AG04449 (cell line): ENCODE data around the gene FAM200C.

Source experiments
- CTCF ChIA-PET: fragments of 350-600 bp; formaldehyde crosslinking; extraction: SDS; loops from one replicate; lab custom pipeline; 2021; ENCODE audit warnings: antibody characterized with exemption; lab: Yijun Ruan, JAX
- POLR2A ChIA-PET: fragments of 400-600, 350-600 bp; formaldehyde crosslinking; extraction: SDS; loops from one replicate; lab custom pipeline; 2020; ENCODE audit warnings: antibody characterized with exemption, inconsistent platforms; lab: Yijun Ruan, JAX
- DNase-seq: peaks from one replicate; pipeline ENCODE4 v3.0.0-alpha.2; 2010; ENCODE audit warnings: low read depth, low spot score
- H3K4me3 ChIP-seq: 2 replicates; pipeline ENCODE4 v1.5.1; 2011; ENCODE audit warnings: low read depth, mild to moderate bottlenecking, control low read depth, low read length
- TF ChIP-seq, protein P1 (sequence below): IDR thresholded peaks from one replicate; pipeline ENCODE4 v1.5.1; 2011; ENCODE audit warnings: mild to moderate bottlenecking, moderate library complexity, low read length, control low read depth, inconsistent platforms; ENCODE audit not compliant: insufficient read depth; ENCODE audit errors: missing control alignments

Gene FAM200C

DNA sequence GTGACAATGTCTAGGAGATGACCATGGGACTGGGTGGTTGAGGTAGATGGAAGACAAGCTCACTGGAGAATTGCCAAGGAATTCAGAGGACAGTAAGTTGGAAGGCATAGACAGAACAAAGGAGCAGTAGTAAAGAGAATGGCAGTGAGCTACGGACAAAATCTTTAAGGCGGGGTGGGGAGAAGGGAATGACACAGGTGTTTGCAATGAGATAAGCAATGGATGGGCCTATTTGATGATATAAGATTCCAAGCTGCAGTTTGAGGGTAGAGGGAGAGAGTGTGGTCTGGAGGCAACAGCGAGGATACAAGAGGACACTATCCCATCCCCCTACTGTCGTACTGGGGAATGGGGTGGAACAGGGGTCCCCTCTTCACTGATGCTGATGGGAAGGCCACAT lies 36.2 kb upstream of the FAM200C start:
- POLR2A ChIA-PET: no interaction called here
- DNase-seq: no peak

DNA sequence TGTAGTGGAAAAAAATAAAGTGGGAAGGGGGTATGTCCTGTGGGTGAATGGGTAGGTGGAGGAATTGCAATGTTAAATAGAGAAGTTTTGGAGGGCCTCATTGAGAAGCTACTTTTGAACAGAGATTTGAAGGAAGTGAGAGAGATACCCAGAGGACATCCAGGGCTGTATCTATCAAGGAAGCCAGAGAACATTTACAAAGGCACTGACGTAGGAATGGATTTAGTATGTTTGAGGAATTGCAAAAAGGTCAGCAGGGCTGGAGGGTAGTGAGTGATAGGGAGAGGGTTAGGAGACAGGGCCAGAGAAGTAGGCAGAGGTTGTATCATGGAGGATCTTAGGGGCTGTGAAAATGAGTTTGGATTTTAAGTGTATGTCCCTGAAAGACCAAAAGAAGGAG lies 35.7 kb upstream of the FAM200C start:
- CTCF ChIA-PET: interaction anchor here (0.9 to 1.2 kb wide), 2 partner anchors 11 to 13 kb away, joined by 3 read pairs; no protein-coding TSS in a partner anchor
- H3K4me3 ChIP-seq: no peak overlapping the region
- POLR2A ChIA-PET: no interaction called here
- TF ChIP-seq, protein P1, sequence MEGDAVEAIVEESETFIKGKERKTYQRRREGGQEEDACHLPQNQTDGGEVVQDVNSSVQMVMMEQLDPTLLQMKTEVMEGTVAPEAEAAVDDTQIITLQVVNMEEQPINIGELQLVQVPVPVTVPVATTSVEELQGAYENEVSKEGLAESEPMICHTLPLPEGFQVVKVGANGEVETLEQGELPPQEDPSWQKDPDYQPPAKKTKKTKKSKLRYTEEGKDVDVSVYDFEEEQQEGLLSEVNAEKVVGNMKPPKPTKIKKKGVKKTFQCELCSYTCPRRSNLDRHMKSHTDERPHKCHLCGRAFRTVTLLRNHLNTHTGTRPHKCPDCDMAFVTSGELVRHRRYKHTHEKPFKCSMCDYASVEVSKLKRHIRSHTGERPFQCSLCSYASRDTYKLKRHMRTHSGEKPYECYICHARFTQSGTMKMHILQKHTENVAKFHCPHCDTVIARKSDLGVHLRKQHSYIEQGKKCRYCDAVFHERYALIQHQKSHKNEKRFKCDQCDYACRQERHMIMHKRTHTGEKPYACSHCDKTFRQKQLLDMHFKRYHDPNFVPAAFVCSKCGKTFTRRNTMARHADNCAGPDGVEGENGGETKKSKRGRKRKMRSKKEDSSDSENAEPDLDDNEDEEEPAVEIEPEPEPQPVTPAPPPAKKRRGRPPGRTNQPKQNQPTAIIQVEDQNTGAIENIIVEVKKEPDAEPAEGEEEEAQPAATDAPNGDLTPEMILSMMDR: no peak
- no peak for DNase-seq

More for the DNA sequence above, 36.2 kb upstream of the FAM200C start:
- H3K4me3 ChIP-seq: no peak overlapping the region
- CTCF ChIA-PET: interaction anchor here (0.8 to 1.2 kb wide), 3 partner anchors 11 to 24 kb away, joined by 3 read pairs; no protein-coding TSS in a partner anchor
- TF ChIP-seq, protein P1: no peak

DNA sequence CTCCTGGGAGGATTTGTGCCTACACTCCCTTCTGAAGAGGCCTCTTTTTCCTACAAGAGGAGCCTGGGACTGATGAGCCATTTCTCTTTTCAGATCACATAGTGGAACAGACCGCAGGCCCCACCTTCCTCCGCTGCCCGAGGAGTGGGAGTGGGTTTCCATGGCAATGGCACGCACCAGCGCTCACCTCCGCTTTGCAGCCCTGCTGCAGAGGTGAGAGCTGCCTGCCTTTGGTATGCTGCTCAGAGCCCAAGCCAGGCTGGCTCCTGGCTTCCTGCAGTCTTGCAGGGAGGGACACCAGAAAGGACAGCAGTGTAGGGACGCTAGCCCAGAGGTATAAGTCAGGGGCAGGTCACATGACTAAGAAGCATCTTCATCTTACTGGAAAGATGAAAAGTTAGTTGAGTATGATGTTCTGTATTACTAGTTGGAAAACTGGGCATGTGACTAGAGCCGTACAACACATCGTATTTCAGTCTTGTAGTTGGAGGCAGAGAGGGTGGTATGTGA lies 34.2 kb upstream of the FAM200C start:
- no peak overlapping the region for H3K4me3 ChIP-seq
- TF ChIP-seq, protein P1: no peak
- DNase-seq: no peak
- ChIA-PET CTCF (interaction anchor here (1.2 kb wide), 1 partner anchor 11 kb away, joined by 8 read pairs; the partner anchor contains the start of gene PTTG1), POLR2A (no interaction called here)

DNA sequence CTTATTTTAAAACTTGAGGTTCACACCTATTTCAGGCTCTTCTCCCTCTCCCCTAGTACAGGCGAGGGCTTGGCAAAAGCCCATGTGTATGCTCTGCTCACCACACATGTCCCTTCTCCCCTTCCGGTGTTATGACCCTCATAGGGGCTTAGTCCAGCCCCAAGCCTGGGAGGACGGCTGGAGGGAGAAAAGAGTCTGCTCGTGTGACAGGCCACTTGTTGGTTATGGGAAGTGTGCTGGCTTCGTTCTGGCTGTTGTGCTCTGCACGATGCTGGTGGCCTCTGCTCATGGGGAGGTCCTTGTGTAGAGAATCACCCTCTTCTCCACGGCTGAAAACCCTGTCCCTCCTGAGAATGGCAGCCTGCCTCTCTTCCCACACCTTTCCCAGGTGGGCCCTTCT lies 32.9 kb upstream of the FAM200C start:
- CTCF ChIA-PET: interaction anchor here (1.2 kb wide), 1 partner anchor 10 kb away, joined by 8 read pairs; the partner anchor contains the start of gene PTTG1
- DNase-seq: no peak
- POLR2A ChIA-PET: no interaction called here
- TF ChIP-seq, protein P1: no peak
- no peak overlapping the region for H3K4me3 ChIP-seq

DNA sequence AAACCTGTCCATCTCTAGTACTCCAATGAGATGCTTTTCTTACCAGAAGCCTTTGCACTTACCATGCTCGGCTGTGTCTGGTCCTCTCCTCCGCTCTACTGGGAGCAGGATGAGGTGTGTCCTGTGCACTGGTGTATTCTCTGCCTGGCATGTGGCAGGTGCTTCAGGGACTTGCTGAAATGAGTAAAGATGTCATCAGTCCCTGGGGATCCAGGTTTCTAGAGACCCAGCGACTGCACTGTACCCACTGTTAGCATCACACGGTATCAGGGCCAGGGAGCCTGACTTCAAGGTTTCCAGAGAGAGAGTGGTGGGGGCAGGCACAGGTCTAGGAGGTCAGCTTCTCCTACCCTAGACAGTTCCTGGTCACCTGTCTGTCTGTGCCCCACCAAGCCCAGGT lies 32.3 kb upstream of the FAM200C start:
- TF ChIP-seq, protein P1: no peak
- no peak overlapping the region for H3K4me3 ChIP-seq
- POLR2A ChIA-PET: no interaction called here
- CTCF ChIA-PET: no interaction called here
- no peak for DNase-seq

DNA sequence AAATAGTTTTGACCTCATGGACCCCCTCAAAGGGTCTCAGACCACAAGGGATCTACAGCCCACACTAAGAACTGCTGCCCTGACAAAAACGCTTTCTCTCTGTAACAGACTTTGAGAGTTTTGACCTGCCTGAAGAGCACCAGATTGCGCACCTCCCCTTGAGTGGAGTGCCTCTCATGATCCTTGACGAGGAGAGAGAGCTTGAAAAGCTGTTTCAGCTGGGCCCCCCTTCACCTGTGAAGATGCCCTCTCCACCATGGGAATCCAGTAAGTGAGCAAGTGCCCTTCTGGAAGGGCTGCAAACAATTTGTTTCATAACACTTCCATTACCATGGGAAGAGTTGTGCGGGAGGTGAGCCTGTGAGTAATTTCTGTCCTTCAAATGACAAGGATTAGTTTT lies 27.8 kb upstream of the FAM200C start:
- TF ChIP-seq, protein P1: no peak
- no peak overlapping the region for H3K4me3 ChIP-seq
- POLR2A ChIA-PET: no interaction called here
- DNase-seq: no peak
- CTCF ChIA-PET: interaction anchor here (10.2 kb wide), 1 partner anchor 12 kb away, joined by 186 read pairs; no protein-coding TSS in a partner anchor
